ENCODE results near the gene RAD51B. TPM values are rescaled to one million over a fixed set of nuclear protein-coding genes. Genes with fewer than 3 reads are reported as not detected.

RAD51B gene
- total and polyA plus RNA-seq, 8 donors = 10.8 to 18.3 (median 14.1) TPM

DNA sequence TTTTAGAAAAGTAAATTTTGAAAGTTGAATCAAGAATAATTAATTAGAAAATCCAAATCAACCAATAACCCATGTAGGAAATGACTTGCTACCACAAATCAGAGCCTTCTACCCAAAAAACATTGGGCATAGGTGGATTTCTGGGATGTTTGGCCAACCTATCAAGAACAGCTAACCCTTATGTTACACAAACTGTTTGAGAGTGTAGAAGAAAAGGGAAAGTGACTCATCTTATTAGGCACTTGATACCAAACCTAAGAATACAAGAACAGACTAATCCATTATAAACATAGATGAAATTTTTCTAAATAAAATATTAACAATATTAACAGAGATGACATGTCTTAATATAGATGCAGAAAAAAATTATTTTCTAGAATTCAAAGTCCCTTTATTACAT is 712.9 kb downstream of the RAD51B start:
- peaks cover 0 to 27% of the 10 kb centered on the region in 2 donors for H3K9me3 ChIP-seq
- no peaks in the 10 kb centered on the region for H3K36me3 ChIP-seq
- ATAC-seq = no peak
- no peak for DNase-seq
- no peak overlapping the region for H3K4me3 ChIP-seq
- TF ChIP-seq, protein P1, sequence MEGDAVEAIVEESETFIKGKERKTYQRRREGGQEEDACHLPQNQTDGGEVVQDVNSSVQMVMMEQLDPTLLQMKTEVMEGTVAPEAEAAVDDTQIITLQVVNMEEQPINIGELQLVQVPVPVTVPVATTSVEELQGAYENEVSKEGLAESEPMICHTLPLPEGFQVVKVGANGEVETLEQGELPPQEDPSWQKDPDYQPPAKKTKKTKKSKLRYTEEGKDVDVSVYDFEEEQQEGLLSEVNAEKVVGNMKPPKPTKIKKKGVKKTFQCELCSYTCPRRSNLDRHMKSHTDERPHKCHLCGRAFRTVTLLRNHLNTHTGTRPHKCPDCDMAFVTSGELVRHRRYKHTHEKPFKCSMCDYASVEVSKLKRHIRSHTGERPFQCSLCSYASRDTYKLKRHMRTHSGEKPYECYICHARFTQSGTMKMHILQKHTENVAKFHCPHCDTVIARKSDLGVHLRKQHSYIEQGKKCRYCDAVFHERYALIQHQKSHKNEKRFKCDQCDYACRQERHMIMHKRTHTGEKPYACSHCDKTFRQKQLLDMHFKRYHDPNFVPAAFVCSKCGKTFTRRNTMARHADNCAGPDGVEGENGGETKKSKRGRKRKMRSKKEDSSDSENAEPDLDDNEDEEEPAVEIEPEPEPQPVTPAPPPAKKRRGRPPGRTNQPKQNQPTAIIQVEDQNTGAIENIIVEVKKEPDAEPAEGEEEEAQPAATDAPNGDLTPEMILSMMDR (IDR thresholded peaks at IDR 0.05) = no peak
- no peak overlapping the region for H3K27ac ChIP-seq
- no peaks in the 10 kb centered on the region for H3K27me3 ChIP-seq
- H3K4me1 ChIP-seq = peaks cover 6 to 14% of the 10 kb centered on the region in 2 donors
- intact Hi-C loops (cut with DNase I) = no loop called here

GRCh38 chr14:68534276-68534675 is 714.7 kb downstream of the RAD51B start:
- TF ChIP-seq, protein P1 (IDR thresholded peaks at IDR 0.05) = no peak
- intact Hi-C loops (cut with DNase I) = no loop called here
- no peak for DNase-seq
- Histone ChIP-seq H3K9me3 (peaks cover 0 to 25% of the 10 kb centered on the region in 2 donors), H3K27ac (no peak overlapping the region), H3K4me3 (no peak overlapping the region), H3K36me3 (no peaks in the 10 kb centered on the region), H3K27me3 (no peaks in the 10 kb centered on the region), H3K4me1 (no peaks in the 10 kb centered on the region)
- no peak for ATAC-seq

DNA sequence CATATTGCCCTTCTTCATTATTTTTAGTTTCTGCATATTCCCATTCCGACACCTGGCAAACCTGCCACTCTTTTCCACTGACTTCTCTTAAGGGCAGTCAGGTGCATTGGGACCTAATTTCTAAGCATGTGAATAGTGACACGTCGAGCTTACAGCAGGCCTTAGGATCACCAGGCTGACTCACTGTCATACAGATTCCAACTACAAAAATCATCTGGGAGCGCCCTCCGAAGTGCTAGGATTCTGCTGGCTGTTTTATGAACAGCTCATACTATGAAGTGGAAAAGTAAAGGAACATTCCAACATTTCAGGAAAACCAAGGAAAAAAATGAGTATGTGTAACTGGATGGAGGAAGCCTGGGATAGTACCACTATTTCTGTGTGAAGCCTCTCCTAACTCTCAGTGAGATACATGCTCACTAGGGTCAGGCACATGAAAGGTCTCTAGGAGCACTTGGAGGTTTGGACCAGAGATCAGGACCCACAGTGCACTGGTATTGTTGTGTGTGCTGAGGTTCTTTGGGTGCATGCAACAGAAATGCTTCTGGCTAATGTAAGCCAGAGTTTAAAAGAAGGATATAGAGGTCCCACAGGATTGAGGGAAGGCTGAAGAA is 715.9 kb downstream of the RAD51B start:
- TF ChIP-seq, protein P1 (IDR thresholded peaks at IDR 0.05) = no peak

GRCh38 chr14:68536018-68536410 is 716.4 kb downstream of the RAD51B start:
- no peaks in the 10 kb centered on the region for H3K36me3 ChIP-seq
- no peaks in the 10 kb centered on the region for H3K27me3 ChIP-seq
- peaks cover 0 to 8% of the 10 kb centered on the region in 2 donors for H3K9me3 ChIP-seq
- ATAC-seq = no peak
- DNase-seq = no peak
- no peak overlapping the region for H3K27ac ChIP-seq
- no peak overlapping the region for H3K4me3 ChIP-seq
- TF ChIP-seq, protein P1 (IDR thresholded peaks at IDR 0.05) = no peak
- intact Hi-C loops (cut with DNase I) = no loop called here
- no peaks in the 10 kb centered on the region for H3K4me1 ChIP-seq

More for the DNA sequence above, 715.9 kb downstream of the RAD51B start:
- H3K36me3 ChIP-seq = no peaks in the 10 kb centered on the region
- DNase-seq (no peak), ATAC-seq (peak; percentile 73)
- no peaks in the 10 kb centered on the region for H3K4me1 ChIP-seq
- intact Hi-C loops (cut with DNase I) = no loop called here
- no peak overlapping the region for H3K27ac ChIP-seq
- peaks cover 0 to 13% of the 10 kb centered on the region in 2 donors for H3K9me3 ChIP-seq
- no peak overlapping the region for H3K4me3 ChIP-seq
- no peaks in the 10 kb centered on the region for H3K27me3 ChIP-seq

DNA sequence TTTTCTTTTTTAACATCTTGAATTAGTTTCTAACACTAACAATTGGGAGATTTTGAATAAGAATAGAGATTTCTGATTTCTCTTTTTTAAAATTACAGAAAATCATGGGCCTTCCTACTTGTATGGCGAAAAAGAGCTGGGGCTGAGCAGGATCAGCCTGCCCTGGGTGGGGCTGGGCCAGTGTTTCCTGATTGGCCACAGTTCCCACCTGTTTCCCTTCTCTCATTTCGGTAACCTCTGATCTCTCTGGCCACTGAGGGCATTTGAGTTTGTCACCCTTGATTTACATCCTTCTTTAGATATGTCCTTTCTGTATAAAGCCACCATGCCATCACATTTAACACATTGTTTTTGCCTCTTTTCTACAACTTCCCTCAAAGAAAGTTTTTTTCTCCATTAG is 719.1 kb downstream of the RAD51B start:
- intact Hi-C loops (cut with DNase I) = no loop called here
- ATAC-seq (no peak), DNase-seq (no peak)
- Histone ChIP-seq H3K27ac (no peak overlapping the region), H3K4me1 (no peaks in the 10 kb centered on the region), H3K4me3 (no peak overlapping the region), H3K27me3 (no peaks in the 10 kb centered on the region), H3K9me3 (no peaks in the 10 kb centered on the region), H3K36me3 (no peaks in the 10 kb centered on the region)
- TF ChIP-seq, protein P1 (IDR thresholded peaks at IDR 0.05) = no peak

Measured in left lung (tissue), 10 donors.